ENCODE measurements around the gene ABCG2. TPM values are rescaled to one million over a fixed set of nuclear protein-coding genes. Genes with fewer than 3 reads are reported as not detected.
A peak's percentile ranks its signal among the peaks of the same experiment; 100 is the strongest.
"Not testable (repeated sequence)": the region's sequence is repeated elsewhere in the genome, so short reads cannot be mapped to it uniquely, and the experiment has no call there.

ABCG2 gene
- total RNA-seq, 8 experiments from 2014 or later: 0.05 to 39.6 (median 0.31) TPM

DNA sequence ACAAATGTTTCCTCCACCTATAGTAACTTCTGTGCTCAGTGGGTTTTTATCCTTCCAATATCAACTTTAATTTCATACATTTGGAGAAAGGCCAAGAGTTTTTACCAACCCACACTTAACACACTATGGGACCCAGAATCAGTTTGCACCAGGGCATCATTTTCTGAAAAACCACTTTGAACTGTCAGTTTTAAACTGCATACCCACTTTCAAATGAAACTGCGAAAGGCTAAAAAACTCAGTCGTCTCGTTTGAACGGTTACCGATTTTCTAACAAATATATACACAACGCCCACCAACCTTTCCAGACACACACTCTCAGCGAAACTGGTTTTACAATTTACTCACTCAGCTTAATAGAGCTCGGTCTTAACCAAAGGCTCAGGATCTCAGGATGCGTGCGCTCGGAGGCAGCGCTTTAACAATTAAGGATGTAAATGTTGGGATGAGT, 376 bp downstream of the ABCG2 start:
- in situ Hi-C loops (cut with MboI; ENCODE audit: low pct_unique_long_range_greater_than_20kb in 2 of 9, low sequenced_read_pairs in 9 of 9, unreplicated experiment in 9 of 9): no loop called here
- 4 to 40% (median 13%) methylated on average over 3 to 12 of the region's 12 CpGs; no CpG with 5 or more reads in 3 of the 10 experiments for WGBS, 10 experiments
- Histone ChIP-seq H3K27ac (no peak overlapping the region), H3K4me3 (peak overlapping the region; percentile 37 to 47 (median 41)), H3K4me1 (replicated peaks in 1 of 2) (peaks cover 4 to 6% of the 10 kb centered on the region in 2 donors)
- ATAC-seq (replicated peaks in 6 of 8): no peak

DNA sequence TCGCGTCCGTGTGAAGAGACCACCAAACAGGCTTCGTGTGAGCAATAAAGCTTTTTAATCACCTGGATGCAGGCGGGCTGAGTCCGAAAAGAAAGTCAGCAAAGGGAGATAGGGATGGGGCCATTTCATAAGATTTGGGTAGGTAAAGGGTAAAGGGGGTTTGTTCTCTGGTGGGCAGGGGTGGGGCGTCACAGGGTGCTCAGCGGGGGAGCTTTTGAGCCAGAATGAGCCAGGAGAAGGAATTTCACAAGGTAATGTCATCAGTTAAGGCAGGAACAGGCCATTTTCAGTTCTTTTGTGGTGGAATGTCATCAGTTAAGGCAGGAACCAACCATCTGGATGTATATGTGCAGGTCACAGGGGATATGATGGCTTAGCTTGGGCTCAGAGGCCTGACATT, 6.1 kb downstream of the ABCG2 start:
- ATAC-seq (replicated peaks in 6 of 8); in situ Hi-C loops (cut with MboI; ENCODE audit: low pct_unique_long_range_greater_than_20kb in 2 of 9, low sequenced_read_pairs in 9 of 9, unreplicated experiment in 9 of 9); H3K4me3 ChIP-seq; H3K27ac ChIP-seq; H3K4me1 ChIP-seq (replicated peaks in 1 of 2): not testable (repeated sequence)
- WGBS, 10 experiments: 60 to 100% (median 96%) methylated on average over 1 to 6 of the region's 8 CpGs; no CpG with 5 or more reads in 2 of the 10 experiments

DNA sequence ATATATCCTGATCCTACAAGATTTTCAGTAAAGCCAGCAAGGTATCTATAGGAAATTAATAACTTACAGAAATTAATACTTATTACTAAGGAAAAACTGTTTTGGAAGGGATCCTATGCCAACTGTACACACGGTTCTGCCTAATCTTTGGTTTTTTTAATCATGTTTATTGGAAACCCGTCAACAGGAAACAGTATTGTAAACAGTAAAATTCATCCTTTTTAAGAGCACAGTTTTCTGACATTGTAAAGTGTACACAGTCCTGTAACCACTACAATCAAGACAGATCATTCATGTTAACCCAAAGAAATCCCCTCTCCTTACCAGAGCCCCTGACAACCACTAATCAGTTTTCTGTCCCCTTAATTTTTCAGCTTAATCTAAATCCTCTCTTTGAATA, 9.9 kb downstream of the ABCG2 start:
- ATAC-seq (replicated peaks in 6 of 8): no peak
- no peak overlapping the region for H3K4me3 ChIP-seq
- H3K27ac ChIP-seq: no peak overlapping the region
- in situ Hi-C loops (cut with MboI; ENCODE audit: low pct_unique_long_range_greater_than_20kb in 2 of 9, low sequenced_read_pairs in 9 of 9, unreplicated experiment in 9 of 9): no loop called here
- WGBS, 10 experiments: 19 to 100% (median 85%) methylated on average over 1 to 2 of the region's 2 CpGs
- H3K4me1 ChIP-seq (replicated peaks in 1 of 2): no peaks in the 10 kb centered on the region

DNA sequence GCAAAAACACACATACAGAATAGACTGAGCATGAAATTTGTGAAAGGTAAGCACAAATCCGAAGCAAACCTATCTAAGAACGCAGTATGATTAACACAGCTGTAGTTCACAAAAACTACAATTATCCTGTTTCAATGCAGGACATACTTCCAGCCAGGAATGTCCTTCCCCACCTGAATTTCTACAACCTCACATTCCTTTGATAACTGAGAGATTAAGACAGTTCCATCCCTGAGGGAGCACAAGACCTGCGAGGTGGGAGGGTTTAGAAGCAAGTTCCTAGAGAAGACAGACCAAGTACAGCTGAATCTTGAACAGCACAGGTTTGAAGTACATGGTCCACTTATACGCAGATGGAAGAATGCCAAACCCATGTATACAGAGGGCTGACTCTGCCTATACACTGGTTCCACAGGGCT, 10.6 kb downstream of the ABCG2 start:
- no peak overlapping the region for H3K4me3 ChIP-seq
- no peak overlapping the region for H3K27ac ChIP-seq
- 33 to 100% (median 86%) methylated on average over 1 to 4 of the region's 4 CpGs for WGBS, 10 experiments
- in situ Hi-C loops (cut with MboI; ENCODE audit: low pct_unique_long_range_greater_than_20kb in 2 of 9, low sequenced_read_pairs in 9 of 9, unreplicated experiment in 9 of 9): no loop called here
- no peaks in the 10 kb centered on the region for H3K4me1 ChIP-seq (replicated peaks in 1 of 2)
- ATAC-seq (replicated peaks in 6 of 8): no peak

DNA sequence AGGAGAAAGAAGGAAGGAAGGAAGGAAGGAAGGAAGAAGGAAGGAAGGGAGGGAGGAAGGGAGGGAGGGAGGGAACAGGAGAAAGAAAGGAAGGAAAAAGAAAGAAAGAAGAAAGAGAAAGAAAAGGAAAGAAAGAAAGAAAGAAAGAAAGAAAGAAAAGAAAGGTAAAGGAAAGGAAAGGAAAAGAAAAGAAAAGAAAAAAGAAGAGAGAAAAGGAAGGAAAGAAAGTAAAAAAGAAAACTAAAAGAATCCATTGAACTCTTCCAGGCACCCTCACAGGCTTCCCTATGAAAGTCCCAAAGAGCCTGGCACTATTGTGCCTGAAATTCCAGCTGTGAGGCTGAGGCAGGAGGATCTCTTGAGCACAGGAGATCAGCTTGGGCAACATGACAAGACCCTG, 11.5 kb downstream of the ABCG2 start:
- in situ Hi-C loops (cut with MboI; ENCODE audit: low pct_unique_long_range_greater_than_20kb in 2 of 9, low sequenced_read_pairs in 9 of 9, unreplicated experiment in 9 of 9): no loop called here
- Histone ChIP-seq H3K4me3 (no peak overlapping the region), H3K4me1 (replicated peaks in 1 of 2) (no peaks in the 10 kb centered on the region), H3K27ac (no peak overlapping the region)
- ATAC-seq (replicated peaks in 6 of 8): no peak

DNA sequence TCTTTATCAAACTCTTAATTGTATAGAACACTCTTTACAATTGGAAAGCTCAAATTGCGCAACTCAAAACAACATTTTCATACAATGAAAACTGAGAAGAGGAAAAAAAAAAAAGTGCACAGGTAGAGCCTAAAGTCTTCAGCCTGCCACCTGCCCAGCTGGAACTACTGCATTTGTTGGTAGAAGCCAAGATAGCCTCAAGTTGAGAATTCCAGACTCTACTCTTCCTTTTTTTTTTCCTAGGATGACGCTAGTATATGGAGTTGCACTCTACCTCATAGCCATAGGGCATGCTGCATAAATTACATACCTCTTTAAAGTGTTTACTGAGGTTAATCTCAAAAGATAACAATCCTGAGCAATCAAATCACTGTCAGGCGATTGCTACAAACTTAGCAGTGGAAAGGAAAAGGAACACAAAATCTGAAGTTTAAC, 13.6 kb downstream of the ABCG2 start:
- Histone ChIP-seq H3K27ac (no peak overlapping the region), H3K4me1 (replicated peaks in 1 of 2) (no peaks in the 10 kb centered on the region), H3K4me3 (no peak overlapping the region)
- WGBS, 10 experiments: 43 to 92% (median 82%) methylated on average over 1 to 3 of the region's 3 CpGs
- in situ Hi-C loops (cut with MboI; ENCODE audit: low pct_unique_long_range_greater_than_20kb in 2 of 9, low sequenced_read_pairs in 9 of 9, unreplicated experiment in 9 of 9): no loop called here
- ATAC-seq (replicated peaks in 6 of 8): no peak

DNA sequence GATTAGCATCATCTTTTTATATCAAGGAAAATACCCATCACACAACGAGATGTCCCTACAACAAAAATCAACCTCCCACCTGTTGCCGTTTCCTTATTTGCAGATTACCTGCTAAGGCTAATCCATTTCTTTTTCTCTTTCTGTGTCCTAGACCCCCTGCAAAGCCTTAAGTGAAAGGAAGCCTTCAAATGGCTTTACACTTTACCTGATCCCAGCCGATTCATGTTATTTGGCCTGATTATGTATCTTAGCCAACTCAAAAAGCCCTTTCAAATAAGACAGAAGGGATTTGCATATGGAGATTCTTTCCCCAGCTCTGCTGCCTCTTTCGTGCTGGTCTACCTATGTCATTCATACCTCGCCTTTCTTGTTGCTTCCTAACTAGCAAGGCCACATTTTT, 14.4 kb downstream of the ABCG2 start:
- 60 to 96% (median 87%) methylated on average over 1 to 5 of the region's 5 CpGs for WGBS, 10 experiments
- in situ Hi-C loops (cut with MboI; ENCODE audit: low pct_unique_long_range_greater_than_20kb in 2 of 9, low sequenced_read_pairs in 9 of 9, unreplicated experiment in 9 of 9): no loop called here
- ATAC-seq (replicated peaks in 6 of 8): no peak
- Histone ChIP-seq H3K4me1 (replicated peaks in 1 of 2) (no peaks in the 10 kb centered on the region), H3K27ac (no peak overlapping the region), H3K4me3 (no peak overlapping the region)

DNA sequence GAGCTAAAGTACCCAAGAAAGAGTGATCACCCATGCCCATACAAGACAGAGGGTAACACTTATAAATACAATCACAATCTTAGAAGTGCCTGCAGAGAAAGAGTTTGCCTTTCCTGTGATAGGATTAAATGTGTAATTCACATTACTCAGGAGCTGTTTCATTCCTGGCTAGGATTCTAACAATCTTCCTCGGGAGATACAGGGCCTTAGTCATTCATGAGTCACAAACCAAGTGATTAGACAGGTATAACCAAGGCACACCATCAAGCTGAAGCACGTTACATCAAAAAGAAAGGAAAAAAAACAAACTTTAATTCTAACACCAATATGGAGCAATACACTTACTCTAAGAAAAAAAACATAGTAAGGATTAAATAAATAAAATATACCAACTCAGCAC, 14.9 kb downstream of the ABCG2 start:
- in situ Hi-C loops (cut with MboI; ENCODE audit: low pct_unique_long_range_greater_than_20kb in 2 of 9, low sequenced_read_pairs in 9 of 9, unreplicated experiment in 9 of 9): no loop called here
- Histone ChIP-seq H3K4me1 (replicated peaks in 1 of 2) (no peaks in the 10 kb centered on the region), H3K27ac (no peak overlapping the region), H3K4me3 (no peak overlapping the region)
- 8 to 100% (median 80%) methylated on average over 1 to 2 of the region's 2 CpGs; no CpG with 5 or more reads in 1 of the 10 experiments for WGBS, 10 experiments
- ATAC-seq (replicated peaks in 6 of 8): no peak

DNA sequence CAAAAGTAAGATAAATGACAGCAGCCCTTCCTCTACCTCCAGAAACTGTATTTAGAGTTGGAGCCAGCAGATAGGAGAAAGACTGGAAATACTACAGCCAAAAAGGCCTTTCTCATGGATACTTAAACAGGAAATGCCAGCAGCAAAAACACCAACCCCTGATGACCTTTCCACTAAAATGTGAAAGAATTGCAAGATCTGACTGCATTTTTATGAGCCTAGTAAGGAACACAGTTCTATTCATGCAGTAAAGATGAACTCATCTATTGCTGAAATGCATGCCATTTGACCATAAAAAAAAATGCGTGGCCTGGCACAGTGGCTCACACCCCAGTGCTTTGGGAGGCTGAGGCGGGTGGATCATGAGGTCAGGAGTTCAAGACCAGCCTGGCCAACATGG, 19.9 kb downstream of the ABCG2 start:
- WGBS, 10 experiments: 0 to 100% (median 86%) methylated on average over 1 to 2 of the region's 2 CpGs; no CpG with 5 or more reads in 5 of the 10 experiments
- ATAC-seq (replicated peaks in 6 of 8): peak in 2 of 8 experiments; percentile 59 to 81
- H3K4me3 ChIP-seq: no peak overlapping the region
- H3K4me1 ChIP-seq (replicated peaks in 1 of 2): no peaks in the 10 kb centered on the region
- in situ Hi-C loops (cut with MboI; ENCODE audit: low pct_unique_long_range_greater_than_20kb in 2 of 9, low sequenced_read_pairs in 9 of 9, unreplicated experiment in 9 of 9): no loop called here
- no peak overlapping the region for H3K27ac ChIP-seq

DNA sequence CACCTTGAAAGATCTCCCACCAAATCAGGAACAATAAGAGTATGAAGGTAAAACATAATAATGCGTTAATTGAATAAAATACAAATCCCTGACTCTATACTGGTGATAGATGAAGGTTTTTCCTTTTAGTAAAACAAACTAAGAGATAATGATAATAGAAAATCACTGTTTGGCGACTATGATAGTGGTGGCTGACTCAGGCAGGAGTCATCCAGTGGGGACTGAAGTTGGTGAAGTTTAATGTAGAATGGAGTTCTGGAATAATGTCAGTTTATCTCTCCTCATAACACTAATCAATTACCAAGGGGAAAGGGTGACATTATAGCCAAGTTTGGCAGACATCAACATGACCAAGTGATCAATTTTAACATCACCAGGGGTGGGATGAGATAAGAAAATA, 21.3 kb downstream of the ABCG2 start:
- WGBS, 10 experiments: 47 to 100% (median 90%) methylated on average over 1 to 2 of the region's 2 CpGs
- in situ Hi-C loops (cut with MboI; ENCODE audit: low pct_unique_long_range_greater_than_20kb in 2 of 9, low sequenced_read_pairs in 9 of 9, unreplicated experiment in 9 of 9): no loop called here
- H3K27ac ChIP-seq: no peak overlapping the region
- no peaks in the 10 kb centered on the region for H3K4me1 ChIP-seq (replicated peaks in 1 of 2)
- H3K4me3 ChIP-seq: no peak overlapping the region
- no peak for ATAC-seq (replicated peaks in 6 of 8)

DNA sequence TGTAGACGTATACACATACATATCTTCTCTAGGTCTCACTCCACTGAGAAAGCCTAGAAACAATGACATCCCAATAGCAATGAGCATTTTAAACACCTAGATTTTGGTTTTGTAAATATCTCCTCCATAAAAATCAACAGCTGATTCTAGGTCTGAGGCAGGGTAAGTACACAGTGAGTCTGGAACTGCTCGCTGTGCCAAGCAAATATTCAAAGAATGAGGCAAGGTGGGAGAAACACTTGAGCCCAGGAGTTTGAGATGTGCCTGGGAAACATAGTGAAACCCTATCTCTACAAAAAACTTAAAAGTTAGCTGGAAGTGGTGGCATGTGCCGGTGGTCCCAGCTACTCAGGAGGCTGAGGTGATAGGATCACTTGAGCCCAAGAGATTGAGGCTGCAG, 22.2 kb downstream of the ABCG2 start:
- in situ Hi-C loops (cut with MboI; ENCODE audit: low pct_unique_long_range_greater_than_20kb in 2 of 9, low sequenced_read_pairs in 9 of 9, unreplicated experiment in 9 of 9): no loop called here
- no peak for ATAC-seq (replicated peaks in 6 of 8)
- H3K4me1 ChIP-seq (replicated peaks in 1 of 2): no peaks in the 10 kb centered on the region
- no peak overlapping the region for H3K27ac ChIP-seq
- WGBS, 10 experiments: 71 to 100% (median 82%) methylated on average over 1 of the region's 3 CpGs; no CpG with 5 or more reads in 6 of the 10 experiments
- no peak overlapping the region for H3K4me3 ChIP-seq

DNA sequence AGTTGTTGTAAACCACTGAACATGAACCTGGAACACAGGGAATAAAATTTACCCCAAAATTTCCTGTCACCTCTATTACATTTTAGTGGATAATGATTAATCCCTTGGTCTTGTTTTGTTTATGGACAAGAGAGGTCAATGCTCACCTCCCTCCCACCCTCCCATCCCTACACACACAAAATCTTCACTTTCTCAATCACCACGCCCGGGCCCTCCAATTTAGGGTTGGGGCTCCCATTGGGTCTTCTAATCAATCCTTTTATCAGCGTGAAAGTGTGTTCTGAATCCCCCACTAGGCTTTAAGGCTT, 23.1 kb downstream of the ABCG2 start:
- in situ Hi-C loops (cut with MboI; ENCODE audit: low pct_unique_long_range_greater_than_20kb in 2 of 9, low sequenced_read_pairs in 9 of 9, unreplicated experiment in 9 of 9): no loop called here
- H3K4me1 ChIP-seq (replicated peaks in 1 of 2): no peaks in the 10 kb centered on the region
- no peak overlapping the region for H3K27ac ChIP-seq
- 39 to 88% (median 51%) methylated on average over 1 to 3 of the region's 3 CpGs; no CpG with 5 or more reads in 6 of the 10 experiments for WGBS, 10 experiments
- ATAC-seq (replicated peaks in 6 of 8): no peak
- no peak overlapping the region for H3K4me3 ChIP-seq

DNA sequence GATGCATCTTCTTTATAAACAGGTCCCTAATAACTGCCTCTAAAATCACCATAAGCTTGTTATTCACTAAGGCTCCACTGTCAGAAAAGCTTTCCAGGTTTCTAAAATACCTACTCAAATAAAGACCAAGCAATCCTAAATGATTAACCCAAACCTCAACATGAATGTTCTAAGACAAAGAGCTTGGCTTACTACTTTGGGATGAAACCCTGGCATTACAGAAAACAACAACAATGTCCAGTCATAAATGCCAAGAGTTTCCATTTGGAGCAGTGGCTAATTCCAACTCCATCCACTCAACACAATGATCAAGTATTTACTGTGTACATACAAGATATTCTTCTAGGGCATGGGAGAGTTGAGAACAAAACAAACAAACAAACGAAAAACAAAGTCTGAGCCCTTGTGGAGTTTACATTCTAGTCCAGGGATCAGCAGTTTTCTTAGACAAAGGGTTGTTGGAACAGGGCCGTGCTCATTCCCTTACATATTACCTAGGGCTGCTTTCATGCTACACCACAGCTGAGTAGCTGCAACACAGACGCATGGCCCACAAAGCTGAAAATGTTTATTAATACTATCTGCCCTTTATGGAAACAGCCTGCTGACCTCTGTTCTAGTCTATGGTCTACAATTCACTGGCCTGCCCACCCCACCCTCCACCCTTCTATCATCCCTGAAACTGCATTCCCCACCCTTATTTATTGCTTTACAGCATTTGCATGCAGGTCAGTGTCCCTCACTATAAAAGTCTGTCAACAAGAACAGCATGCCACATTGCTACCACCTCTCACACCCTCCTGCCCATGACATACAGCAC, 23.7 kb downstream of the ABCG2 start:
- in situ Hi-C loops (cut with MboI; ENCODE audit: low pct_unique_long_range_greater_than_20kb in 2 of 9, low sequenced_read_pairs in 9 of 9, unreplicated experiment in 9 of 9): no loop called here
- H3K27ac ChIP-seq: no peak overlapping the region
- H3K4me3 ChIP-seq: no peak overlapping the region
- ATAC-seq (replicated peaks in 6 of 8): peak in 2 of 8 experiments; percentile 60 to 70
- WGBS, 10 experiments: 0 to 100% (median 67%) methylated on average over 1 to 3 of the region's 3 CpGs; no CpG with 5 or more reads in 1 of the 10 experiments
- no peaks in the 10 kb centered on the region for H3K4me1 ChIP-seq (replicated peaks in 1 of 2)

DNA sequence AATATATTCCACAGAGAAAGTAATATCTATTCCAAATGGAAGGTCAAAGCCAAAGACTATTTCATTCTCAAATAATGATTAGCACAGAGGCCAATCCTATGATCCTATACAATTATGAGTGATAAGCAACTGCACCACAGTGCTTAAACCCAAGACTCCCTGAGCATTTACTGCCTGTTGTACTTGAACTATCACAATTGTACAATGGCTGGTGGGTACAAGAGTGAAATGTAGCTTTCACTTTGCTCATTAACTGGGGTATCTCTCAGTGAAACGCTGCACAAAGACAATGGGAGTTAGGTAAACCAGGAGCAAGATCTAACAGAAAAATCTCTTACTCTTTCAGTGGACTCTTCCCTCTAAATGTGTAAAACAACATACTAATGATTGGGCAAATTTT, 24.3 kb downstream of the ABCG2 start:
- Histone ChIP-seq H3K4me1 (replicated peaks in 1 of 2) (no peaks in the 10 kb centered on the region), H3K27ac (no peak overlapping the region), H3K4me3 (no peak overlapping the region)
- in situ Hi-C loops (cut with MboI; ENCODE audit: low pct_unique_long_range_greater_than_20kb in 2 of 9, low sequenced_read_pairs in 9 of 9, unreplicated experiment in 9 of 9): no loop called here
- no peak for ATAC-seq (replicated peaks in 6 of 8)
- 80 to 100% (median 89%) methylated on average over 1 of the region's 1 CpG; no CpG with 5 or more reads in 4 of the 10 experiments for WGBS, 10 experiments
